CD4-positive, alpha-beta T cell treated with Interferon gamma for 1 hour (primary cell): ENCODE measurements around the gene COL16A1.
A peak's percentile ranks its signal among the peaks of the same experiment; 100 is the strongest.

Experiments used
- DNase-seq: peaks from one replicate; pipeline ENCODE4 v3.0.0-alpha.2; 2020

The COL16A1 gene

GRCh38 chr1:31644560-31645273 lies 59.1 kb downstream of the COL16A1 start, which contains the start of gene PEF1:
PEF1 (minus strand) TSS chr1:31644876; CDS start chr1:31644864, 12 bp downstream.
- peak; percentile 98 for DNase-seq

GRCh38 chr1:31643976-31644559 lies 59.7 kb downstream of the COL16A1 start:
- no peak for DNase-seq

GRCh38 chr1:31642897-31643296 lies 60.9 kb downstream of the COL16A1 start:
- no peak for DNase-seq

- no peak for DNase-seq
Measured at GRCh38 chr1:31642366-31642765, 61.5 kb downstream of the COL16A1 start.

- no peak for DNase-seq
Measured at GRCh38 chr1:31640964-31641363, 62.9 kb downstream of the COL16A1 start.

- DNase-seq, result no peak
Measured at GRCh38 chr1:31640179-31640578, 63.6 kb downstream of the COL16A1 start.

GRCh38 chr1:31639543-31639942 lies 64.3 kb downstream of the COL16A1 start:
- no peak for DNase-seq

- no peak for DNase-seq
Measured at GRCh38 chr1:31637915-31638673, 65.7 kb downstream of the COL16A1 start.

- no peak for DNase-seq
Measured at GRCh38 chr1:31633117-31633516, 70.7 kb downstream of the COL16A1 start.

- no peak for DNase-seq
Measured at GRCh38 chr1:31632649-31633048, 71.2 kb downstream of the COL16A1 start.

GRCh38 chr1:31628931-31629556 lies 74.8 kb downstream of the COL16A1 start:
- DNase-seq, result no peak

GRCh38 chr1:31627930-31628559 lies 75.8 kb downstream of the COL16A1 start:
- DNase-seq, result no peak

GRCh38 chr1:31627301-31627929 lies 76.4 kb downstream of the COL16A1 start:
- DNase-seq, result no peak

GRCh38 chr1:31626223-31627207 lies 77.3 kb downstream of the COL16A1 start:
- DNase-seq, result no peak

GRCh38 chr1:31625561-31626222 lies 78.1 kb downstream of the COL16A1 start:
- DNase-seq, result no peak

- DNase-seq, result no peak
Measured at GRCh38 chr1:31624731-31625514, 78.9 kb downstream of the COL16A1 start.

GRCh38 chr1:31624309-31624708 lies 79.5 kb downstream of the COL16A1 start:
- DNase-seq, result no peak

GRCh38 chr1:31623365-31623764 lies 80.5 kb downstream of the COL16A1 start:
- no peak for DNase-seq

GRCh38 chr1:31621847-31622730 lies 81.7 kb downstream of the COL16A1 start:
- DNase-seq, result no peak
